ENCODE data around the gene ZFP69B.

Gene ZFP69B

GRCh38 chr1:40449684-40450494 is at the start of gene ZFP69B:
TSS of gene ZFP69B (plus strand) at chr1:40450476. CDS start at chr1:40450962, 486 bp downstream.
- peak; percentile 96 for DNase-seq (ENCODE audit: extremely low spot score)
- ChIA-PET CTCF (interaction anchor here (0.7 to 1.2 kb wide), 5 partner anchors 10 to 306 kb away, joined by 3 to 7 read pairs (median 4); no protein-coding TSS in a partner anchor), POLR2A (interaction anchor here (0.6 to 2.2 kb wide), 25 partner anchors 9 to 306 kb away, joined by 3 to 30 read pairs (median 4); partner anchors contain the start of genes EXO5, NFYC, SMAP2 and ZFP69)
- TF ChIP-seq L3MBTL2 (conservative IDR thresholded peaks at IDR 0.05) (peak; percentile 91), SP1 (IDR thresholded peaks at IDR 0.05) (no peak), LEF1 (IDR thresholded peaks at IDR 0.05; ENCODE audit: borderline replicate concordance) (no peak), CTBP1 (IDR thresholded peaks at IDR 0.05; ENCODE audit: borderline replicate concordance) (no peak), ELF4 (IDR thresholded peaks at IDR 0.05) (no peak; the same call in 1 of the 2 replicates), ARNT (IDR thresholded peaks at IDR 0.05) (no peak), FOXA1 (IDR thresholded peaks at IDR 0.05) (no peak)

GRCh38 chr1:40401473-40402201 is 48.6 kb upstream of the ZFP69B start:
- TF ChIP-seq FOXA1 (IDR thresholded peaks at IDR 0.05) (no peak), SP1 (IDR thresholded peaks at IDR 0.05) (no peak), NFRKB (IDR thresholded peaks at IDR 0.05) (no peak), L3MBTL2 (conservative IDR thresholded peaks at IDR 0.05) (no peak), FOXM1 (IDR thresholded peaks at IDR 0.05; ENCODE audit: borderline replicate concordance) (no peak), HDGF (IDR thresholded peaks at IDR 0.05; ENCODE audit: borderline replicate concordance) (no peak), BHLHE40 (IDR thresholded peaks at IDR 0.05; ENCODE audit: borderline replicate concordance) (no peak), TARDBP (IDR thresholded peaks at IDR 0.05) (no peak), LEF1 (IDR thresholded peaks at IDR 0.05; ENCODE audit: borderline replicate concordance) (no peak), SUZ12 (IDR thresholded peaks at IDR 0.05) (no peak), FOXK2 (IDR thresholded peaks at IDR 0.05) (no peak), ELF4 (IDR thresholded peaks at IDR 0.05) (no peak), PKNOX1 (IDR thresholded peaks at IDR 0.05) (no peak), ARNT (IDR thresholded peaks at IDR 0.05) (no peak), CTBP1 (IDR thresholded peaks at IDR 0.05; ENCODE audit: borderline replicate concordance) (no peak), ZNF384 (IDR thresholded peaks at IDR 0.05) (no peak)
- CTCF ChIA-PET = interaction anchor here (0.6 kb wide), 1 partner anchor 223 kb away, joined by 4 read pairs; no protein-coding TSS in a partner anchor
- POLR2A ChIA-PET = no interaction called here
- DNase-seq (ENCODE audit: extremely low spot score) = no peak

DNA sequence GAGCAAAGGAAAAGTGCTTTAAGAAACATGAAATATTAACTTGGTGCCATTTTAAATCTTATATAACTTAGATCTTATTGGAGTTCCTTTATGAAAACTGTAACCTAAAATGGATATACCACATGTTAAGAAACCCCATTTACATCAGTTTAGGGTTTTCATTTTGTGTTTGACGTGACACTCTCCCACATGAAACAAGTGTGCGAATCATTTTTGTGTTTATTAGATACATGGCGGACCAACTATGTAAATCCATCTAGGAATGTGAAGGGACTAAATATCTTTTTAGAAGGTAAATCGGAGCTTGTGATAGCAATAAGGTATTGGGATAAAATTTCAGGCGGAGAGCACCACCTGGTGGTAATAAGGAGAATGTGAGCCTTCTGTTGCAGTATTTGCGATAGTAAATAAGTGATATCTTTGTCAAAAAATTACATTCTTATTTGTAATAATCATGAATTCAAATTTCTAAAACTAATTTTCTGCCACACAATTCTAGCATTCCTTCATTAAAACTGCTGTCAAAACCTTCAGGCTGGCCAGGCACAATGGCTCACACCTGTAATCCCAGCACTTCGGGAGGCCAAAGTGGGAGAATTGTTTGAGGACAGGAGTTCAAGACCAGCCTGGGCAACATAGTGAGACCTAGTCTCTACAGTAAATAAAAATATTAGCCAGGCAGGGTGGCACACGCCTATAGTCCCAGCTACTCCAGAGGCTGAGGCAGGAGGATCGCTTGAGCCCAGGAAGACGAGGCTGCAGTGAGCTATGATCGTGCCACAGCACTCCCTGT is 45.4 kb upstream of the ZFP69B start:
- no peak for TF ChIP-seq ARNT (IDR thresholded peaks at IDR 0.05)
- no peak for TF ChIP-seq PKNOX1 (IDR thresholded peaks at IDR 0.05)
- TF ChIP-seq ELF4 (IDR thresholded peaks at IDR 0.05) = no peak
- no peak for TF ChIP-seq HDGF (IDR thresholded peaks at IDR 0.05; ENCODE audit: borderline replicate concordance)
- TF ChIP-seq L3MBTL2 (conservative IDR thresholded peaks at IDR 0.05) = no peak
- no peak for TF ChIP-seq FOXK2 (IDR thresholded peaks at IDR 0.05)
- TF ChIP-seq ZNF384 (IDR thresholded peaks at IDR 0.05) = no peak
- peak; percentile 40 for DNase-seq (ENCODE audit: extremely low spot score)
- ChIA-PET POLR2A (interaction anchor here (1.0 kb wide), 2 partner anchors 31 to 85 kb away, joined by 3 to 4 read pairs; partner anchors contain the start of gene SMAP2), CTCF (interaction anchor here (0.6 to 1.9 kb wide), 16 partner anchors 10 to 330 kb away, joined by 3 to 12 read pairs (median 4); partner anchors contain the start of genes SMAP2 and ZFP69B)

DNA sequence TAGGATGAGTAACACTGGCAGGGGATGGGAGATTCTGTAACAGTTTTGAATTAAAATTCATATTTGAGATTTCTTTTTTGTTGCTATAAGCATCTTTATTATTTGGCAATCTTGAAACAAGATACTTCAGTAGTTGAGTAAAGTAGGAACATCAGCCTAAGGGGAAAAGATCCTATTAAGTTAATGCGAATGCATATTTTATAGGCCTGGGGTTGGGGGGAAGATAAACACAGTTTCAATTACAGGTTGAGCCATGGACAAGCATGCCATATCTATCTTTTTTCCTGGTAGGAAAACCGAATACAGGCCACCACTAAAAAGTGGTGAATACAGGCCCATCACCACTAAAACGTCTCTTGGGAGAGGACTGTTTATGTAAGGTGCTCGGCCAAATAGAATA is 44.5 kb upstream of the ZFP69B start:
- ChIA-PET CTCF (interaction anchor here (1.0 to 1.9 kb wide), 7 partner anchors 23 to 262 kb away, joined by 3 to 12 read pairs (median 5); no protein-coding TSS in a partner anchor), POLR2A (no interaction called here)
- DNase-seq (ENCODE audit: extremely low spot score) = no peak
- TF ChIP-seq NFRKB (IDR thresholded peaks at IDR 0.05) (no peak), ARNT (IDR thresholded peaks at IDR 0.05) (no peak), HDGF (IDR thresholded peaks at IDR 0.05; ENCODE audit: borderline replicate concordance) (no peak)

DNA sequence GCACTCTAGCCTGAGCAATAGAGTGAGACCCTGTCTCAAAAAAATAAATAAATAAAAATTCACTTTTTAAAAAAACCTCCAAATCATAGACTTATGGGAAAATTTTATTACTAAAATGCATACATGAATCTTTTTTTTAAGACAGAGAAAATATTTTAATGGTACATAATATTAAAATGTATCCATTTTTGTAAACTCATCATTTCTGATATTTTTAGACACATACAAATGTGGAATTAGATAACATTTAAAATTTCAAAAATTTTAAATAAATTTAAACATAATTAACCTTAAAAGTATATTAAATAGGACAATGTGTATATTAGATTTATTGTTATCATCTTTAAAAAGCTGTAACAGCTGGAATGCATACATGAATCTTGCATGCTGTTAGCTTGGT is 42.8 kb upstream of the ZFP69B start:
- ChIA-PET POLR2A (no interaction called here), CTCF (interaction anchor here (1.2 to 1.3 kb wide), 3 partner anchors 69 to 264 kb away, joined by 4 to 5 read pairs (median 5); no protein-coding TSS in a partner anchor)
- DNase-seq (ENCODE audit: extremely low spot score) = no peak
- no peak for TF ChIP-seq FOXM1 (IDR thresholded peaks at IDR 0.05; ENCODE audit: borderline replicate concordance)
- TF ChIP-seq TARDBP (IDR thresholded peaks at IDR 0.05) = no peak
- no peak for TF ChIP-seq LEF1 (IDR thresholded peaks at IDR 0.05; ENCODE audit: borderline replicate concordance)
- TF ChIP-seq ARNT (IDR thresholded peaks at IDR 0.05) = no peak
- no peak for TF ChIP-seq BHLHE40 (IDR thresholded peaks at IDR 0.05; ENCODE audit: borderline replicate concordance)
- TF ChIP-seq FOXA1 (IDR thresholded peaks at IDR 0.05) = no peak

DNA sequence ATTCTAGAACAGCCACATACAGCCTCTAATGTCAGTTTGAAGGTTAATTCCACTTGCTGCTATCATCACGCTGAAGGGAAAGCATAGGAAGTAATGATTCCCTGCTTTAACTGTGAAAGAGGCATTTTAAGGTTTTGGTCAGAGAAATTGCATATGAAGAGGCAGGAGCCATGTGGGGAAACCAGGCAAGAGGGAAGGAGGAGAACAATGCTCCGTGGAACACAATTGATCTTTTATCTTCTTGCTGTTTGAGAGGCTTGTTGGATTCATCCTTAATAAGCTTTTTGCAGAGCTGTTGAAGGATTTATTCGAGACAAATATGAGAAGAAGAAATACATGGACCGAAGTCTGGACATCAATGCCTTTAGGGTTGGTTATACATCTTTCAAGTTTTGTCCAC is 40.8 kb upstream of the ZFP69B start:
- TF ChIP-seq SUZ12 (IDR thresholded peaks at IDR 0.05) = no peak
- TF ChIP-seq ZNF384 (IDR thresholded peaks at IDR 0.05) = no peak
- no peak for TF ChIP-seq FOXK2 (IDR thresholded peaks at IDR 0.05)
- TF ChIP-seq FOXA1 (IDR thresholded peaks at IDR 0.05) = no peak
- TF ChIP-seq TARDBP (IDR thresholded peaks at IDR 0.05) = no peak
- TF ChIP-seq HDGF (IDR thresholded peaks at IDR 0.05; ENCODE audit: borderline replicate concordance) = no peak
- TF ChIP-seq BHLHE40 (IDR thresholded peaks at IDR 0.05; ENCODE audit: borderline replicate concordance) = no peak
- CTCF ChIA-PET = no interaction called here
- no peak for DNase-seq (ENCODE audit: extremely low spot score)
- POLR2A ChIA-PET = no interaction called here

All from HEK293T (cell line).